Effector memory CD4-positive, alpha-beta T cell (primary cell): ENCODE results near the gene ACTN3.
"Not testable (repeated sequence)": the region's sequence is repeated elsewhere in the genome, so short reads cannot be mapped to it uniquely, and the experiment has no call there.

Source experiments
- DNase-seq, 3 donors: peaks; one replicate each; pipeline ENCODE4 v3.0.0-alpha.2; 2020
- H3K27ac ChIP-seq: 2 replicates; pipeline ENCODE4 v1.7.0; 2013; ENCODE audit warnings: mild to moderate bottlenecking, low read length, moderate library complexity; ENCODE audit not compliant: insufficient read depth, poor library complexity, severe bottlenecking
- H3K27me3 ChIP-seq: replicated peaks from 2 replicates; pipeline ENCODE4 v1.7.0; 2013; ENCODE audit warnings: mild to moderate bottlenecking, low read length; ENCODE audit not compliant: insufficient read depth, control insufficient read depth, poor library complexity, severe bottlenecking
- H3K36me3 ChIP-seq: 2 replicates; pipeline ENCODE4 v1.7.0; 2013; ENCODE audit warnings: mild to moderate bottlenecking, low read length, moderate library complexity; ENCODE audit not compliant: control insufficient read depth, insufficient read depth
- H3K4me1 ChIP-seq: 2 replicates; pipeline ENCODE4 v1.7.0; 2013; ENCODE audit warnings: low read length, mild to moderate bottlenecking; ENCODE audit not compliant: control insufficient read depth, insufficient read depth, poor library complexity, severe bottlenecking
- H3K4me3 ChIP-seq: 2 replicates; pipeline ENCODE4 v1.7.0; 2013; ENCODE audit warnings: low read length, low read depth, mild to moderate bottlenecking; ENCODE audit not compliant: insufficient read depth, poor library complexity, severe bottlenecking
- H3K9me3 ChIP-seq: 2 replicates; pipeline ENCODE4 v1.7.0; 2013; ENCODE audit warnings: mild to moderate bottlenecking, low read length, moderate library complexity; ENCODE audit not compliant: control insufficient read depth

Gene ACTN3

GRCh38 chr11:66579017-66579606, 32.4 kb downstream of the ACTN3 start:
- Histone ChIP-seq H3K27ac (no peak overlapping the region), H3K27me3 (no peaks in the 10 kb centered on the region), H3K9me3 (peaks cover 2% of the 10 kb centered on the region), H3K4me3 (no peak overlapping the region), H3K36me3 (no peaks in the 10 kb centered on the region), H3K4me1 (peaks cover 6% of the 10 kb centered on the region)
- peak; percentile 54 to 68 (median 55) for DNase-seq

- DNase-seq = no peak
- Histone ChIP-seq H3K36me3 (no peaks in the 10 kb centered on the region), H3K4me1 (peaks cover 6% of the 10 kb centered on the region), H3K27me3 (no peaks in the 10 kb centered on the region), H3K9me3 (peaks cover 2% of the 10 kb centered on the region), H3K4me3 (no peak overlapping the region), H3K27ac (no peak overlapping the region)
Observed at GRCh38 chr11:66580803-66581202, 34.1 kb downstream of the ACTN3 start.

GRCh38 chr11:66581261-66581660, 34.6 kb downstream of the ACTN3 start:
- no peak for DNase-seq
- Histone ChIP-seq H3K27ac (no peak overlapping the region), H3K4me1 (peaks cover 6% of the 10 kb centered on the region), H3K36me3 (no peaks in the 10 kb centered on the region), H3K9me3 (peaks cover 2% of the 10 kb centered on the region), H3K27me3 (no peaks in the 10 kb centered on the region), H3K4me3 (no peak overlapping the region)

- H3K4me3 ChIP-seq, H3K27ac ChIP-seq, H3K27me3 ChIP-seq, H3K36me3 ChIP-seq, DNase-seq, H3K4me1 ChIP-seq, H3K9me3 ChIP-seq: not testable (repeated sequence)
Observed at GRCh38 chr11:66582565-66583147, 36.0 kb downstream of the ACTN3 start.

- not testable (repeated sequence) for H3K27me3 ChIP-seq, H3K27ac ChIP-seq, H3K4me3 ChIP-seq, H3K4me1 ChIP-seq, H3K9me3 ChIP-seq, H3K36me3 ChIP-seq, DNase-seq
Observed at GRCh38 chr11:66585447-66585846, 38.7 kb downstream of the ACTN3 start.

- Histone ChIP-seq H3K4me3 (no peak overlapping the region), H3K27ac (no peak overlapping the region), H3K36me3 (no peaks in the 10 kb centered on the region), H3K9me3 (peaks cover 2% of the 10 kb centered on the region), H3K4me1 (no peaks in the 10 kb centered on the region), H3K27me3 (no peaks in the 10 kb centered on the region)
- DNase-seq = no peak
Observed at GRCh38 chr11:66586136-66586535, 39.4 kb downstream of the ACTN3 start.

- not testable (repeated sequence) for H3K27me3 ChIP-seq, H3K4me3 ChIP-seq, H3K36me3 ChIP-seq, DNase-seq, H3K27ac ChIP-seq, H3K9me3 ChIP-seq
- peaks cover 11% of the 10 kb centered on the region for H3K4me1 ChIP-seq
Observed at GRCh38 chr11:66589315-66589714, 42.6 kb downstream of the ACTN3 start.

GRCh38 chr11:66589996-66590675, 43.4 kb downstream of the ACTN3 start:
- Histone ChIP-seq H3K27ac (no peak overlapping the region), H3K27me3 (no peaks in the 10 kb centered on the region), H3K4me1 (peaks cover 11% of the 10 kb centered on the region), H3K9me3 (no peaks in the 10 kb centered on the region), H3K36me3 (no peaks in the 10 kb centered on the region), H3K4me3 (no peak overlapping the region)
- no peak for DNase-seq

GRCh38 chr11:66591175-66591574, 44.5 kb downstream of the ACTN3 start:
- H3K27me3 ChIP-seq = no peaks in the 10 kb centered on the region
- H3K4me1 ChIP-seq = peaks cover 11% of the 10 kb centered on the region
- no peaks in the 10 kb centered on the region for H3K9me3 ChIP-seq
- DNase-seq = no peak
- H3K36me3 ChIP-seq = no peaks in the 10 kb centered on the region
- H3K27ac ChIP-seq = no peak overlapping the region
- no peak overlapping the region for H3K4me3 ChIP-seq
